ENCODE data around the gene CAPN12.

CAPN12 gene

DNA sequence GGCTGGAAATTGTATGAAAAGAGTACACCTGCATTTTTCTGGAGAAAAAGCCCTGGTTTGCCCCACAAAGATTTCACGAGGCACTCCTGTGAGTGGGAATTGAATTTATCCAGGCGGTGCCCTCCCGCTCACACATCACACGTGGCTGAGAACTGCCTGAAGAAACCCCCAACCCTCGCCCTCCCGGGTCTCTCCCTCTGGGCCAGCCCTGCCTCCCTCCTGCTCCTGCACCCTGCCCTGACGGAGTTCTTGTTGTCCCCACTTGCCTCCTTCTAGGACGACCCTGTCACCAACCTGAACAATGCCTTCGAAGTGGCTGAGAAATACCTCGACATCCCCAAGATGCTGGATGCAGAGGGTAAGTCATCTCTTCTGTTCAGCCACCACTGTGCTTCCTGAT, 35.2 kb downstream of the CAPN12 start:
- no peak for DNase-seq (ENCODE audit: low spot score)

DNA sequence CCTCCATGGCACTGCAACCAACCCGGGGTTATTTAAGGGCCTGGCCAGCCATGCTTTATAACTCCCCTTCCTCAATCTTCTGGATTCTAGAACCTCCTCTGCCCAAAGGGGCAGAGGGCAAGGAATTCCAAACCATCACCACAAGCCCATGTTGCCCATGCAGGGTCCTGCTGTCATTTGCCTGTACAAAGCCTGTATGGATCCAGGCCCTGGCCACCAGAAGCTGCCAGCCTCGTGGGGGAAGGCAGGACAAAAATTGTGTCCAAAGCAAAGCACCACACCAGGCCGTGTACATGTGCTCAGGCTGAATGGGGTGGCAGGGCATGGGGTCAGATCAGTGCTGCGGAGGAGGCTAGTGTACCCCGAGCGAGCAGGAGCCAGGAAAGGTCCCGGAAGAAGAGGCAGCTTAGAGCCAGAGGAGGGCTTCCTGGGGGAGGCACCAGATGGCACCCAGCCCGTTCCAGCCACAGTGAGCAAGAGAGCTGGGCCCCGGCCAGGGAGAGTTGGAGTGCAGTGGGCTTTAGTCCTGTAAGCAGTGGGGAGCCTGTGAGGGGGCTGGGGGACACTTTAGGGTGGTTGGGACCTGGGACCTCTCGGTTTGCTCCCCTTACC, 35.8 kb downstream of the CAPN12 start:
- DNase-seq (ENCODE audit: low spot score): no peak

DNA sequence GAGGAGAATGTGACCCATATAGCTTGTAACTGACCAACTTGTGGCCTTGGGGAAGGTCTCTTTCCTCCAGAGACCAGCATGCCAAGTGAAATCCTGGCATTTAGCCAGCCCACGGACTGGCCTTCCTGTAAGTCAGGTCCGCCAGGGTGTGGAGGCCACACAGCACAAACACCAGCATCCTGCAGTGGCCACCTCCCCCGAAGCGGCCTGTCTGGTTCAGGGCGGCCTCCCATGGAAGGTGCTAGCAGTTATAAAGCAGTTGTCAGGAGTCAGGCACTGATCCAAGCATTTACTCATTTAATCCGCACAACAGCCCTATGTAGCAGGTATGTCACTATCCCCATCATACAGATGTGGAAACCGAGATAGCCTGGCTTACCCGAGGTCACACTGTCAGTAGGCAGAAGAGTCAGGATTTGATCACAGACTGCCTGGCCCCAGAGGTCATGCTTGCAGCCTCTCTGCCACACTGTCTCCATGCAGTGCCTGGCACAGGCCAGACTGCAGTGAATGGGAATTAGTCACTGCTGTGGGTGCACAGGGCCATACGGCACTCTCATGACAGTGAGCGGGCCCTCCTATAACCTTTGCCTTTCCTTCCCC, 36.7 kb downstream of the CAPN12 start:
- DNase-seq (ENCODE audit: low spot score): no peak

GRCh38 chr19:38706792-38707511, 37.3 kb downstream of the CAPN12 start:
- DNase-seq (ENCODE audit: low spot score): no peak

- DNase-seq (ENCODE audit: low spot score): no peak
Measured at GRCh38 chr19:38705197-38706019, 38.9 kb downstream of the CAPN12 start.

DNA sequence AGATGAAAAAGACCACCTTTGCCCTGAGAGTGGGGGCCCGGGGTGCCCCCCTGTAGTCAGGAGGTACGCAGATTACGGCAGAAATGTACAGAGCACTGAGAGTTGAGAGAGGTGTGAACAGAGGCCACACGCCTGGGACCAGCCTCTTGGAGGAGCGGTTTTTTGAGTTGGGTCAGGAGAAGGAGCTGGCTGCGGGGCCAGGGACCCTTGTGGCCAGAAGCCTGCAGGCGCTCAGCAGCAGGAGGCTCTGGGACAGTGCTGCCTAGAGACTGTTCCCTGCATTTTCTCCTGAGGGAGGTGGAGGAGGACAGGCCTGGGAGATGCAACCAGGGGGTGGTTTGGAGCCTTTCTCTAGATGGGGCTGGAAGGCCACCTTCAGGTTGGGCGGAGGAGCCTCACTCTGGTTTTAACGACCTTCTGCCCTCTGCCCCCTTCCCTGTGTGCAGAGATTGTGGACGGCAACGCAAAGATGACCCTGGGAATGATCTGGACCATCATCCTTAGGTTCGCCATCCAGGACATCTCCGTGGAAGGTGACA, 39.7 kb downstream of the CAPN12 start:
- DNase-seq (ENCODE audit: low spot score): no peak

- no peak for DNase-seq (ENCODE audit: low spot score)
Measured at GRCh38 chr19:38703509-38703908, 40.8 kb downstream of the CAPN12 start.

DNA sequence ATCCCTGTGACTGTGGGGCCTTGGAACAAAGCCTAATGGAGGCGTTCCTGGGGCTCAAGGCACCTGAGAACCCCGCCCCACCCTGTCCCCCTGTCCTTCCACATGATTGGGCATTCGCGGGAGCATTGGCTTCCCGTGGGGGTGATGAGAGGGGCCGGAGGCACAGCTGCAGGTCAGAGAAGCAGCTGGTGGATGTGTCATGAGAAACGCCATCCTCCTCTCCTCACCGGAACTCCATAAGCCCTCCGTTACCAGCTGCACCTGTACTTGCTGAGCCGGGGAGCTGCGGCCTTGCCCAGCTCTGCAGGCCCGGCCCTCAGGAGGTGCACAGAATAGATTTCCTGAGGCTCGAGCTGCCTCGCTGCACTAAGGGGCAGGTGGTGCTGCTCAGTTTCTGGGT, 42.0 kb downstream of the CAPN12 start:
- DNase-seq (ENCODE audit: low spot score): no peak

DNA sequence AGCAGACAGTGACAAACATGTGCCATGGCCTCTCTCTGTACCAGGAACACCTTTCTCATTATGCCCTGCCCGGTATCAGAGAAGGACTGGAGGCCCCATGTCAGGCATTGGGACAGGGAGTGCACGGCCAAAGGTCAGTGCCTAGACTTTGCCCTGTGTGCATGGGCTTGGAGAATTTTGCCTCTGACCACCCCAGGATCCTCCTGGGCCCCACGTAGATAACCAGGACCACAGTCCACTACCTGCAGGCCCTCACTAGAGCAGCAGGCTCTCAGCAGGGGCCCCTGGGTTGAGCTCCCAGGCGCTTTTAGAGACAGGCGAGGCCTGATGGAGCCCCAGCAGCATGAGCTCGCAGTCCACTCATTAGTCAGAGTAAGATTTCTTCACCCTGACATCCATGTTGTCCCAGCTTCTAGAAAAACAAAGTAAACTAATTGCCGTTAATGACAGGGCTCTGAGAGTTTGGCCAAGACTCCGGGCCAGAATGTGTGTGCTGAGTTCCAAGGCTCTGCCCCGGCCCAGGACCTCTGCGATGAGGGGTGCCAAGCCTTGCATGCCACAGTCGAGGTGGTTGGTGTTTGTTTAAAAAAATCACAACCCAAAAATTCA, 42.7 kb downstream of the CAPN12 start:
- no peak for DNase-seq (ENCODE audit: low spot score)

DNA sequence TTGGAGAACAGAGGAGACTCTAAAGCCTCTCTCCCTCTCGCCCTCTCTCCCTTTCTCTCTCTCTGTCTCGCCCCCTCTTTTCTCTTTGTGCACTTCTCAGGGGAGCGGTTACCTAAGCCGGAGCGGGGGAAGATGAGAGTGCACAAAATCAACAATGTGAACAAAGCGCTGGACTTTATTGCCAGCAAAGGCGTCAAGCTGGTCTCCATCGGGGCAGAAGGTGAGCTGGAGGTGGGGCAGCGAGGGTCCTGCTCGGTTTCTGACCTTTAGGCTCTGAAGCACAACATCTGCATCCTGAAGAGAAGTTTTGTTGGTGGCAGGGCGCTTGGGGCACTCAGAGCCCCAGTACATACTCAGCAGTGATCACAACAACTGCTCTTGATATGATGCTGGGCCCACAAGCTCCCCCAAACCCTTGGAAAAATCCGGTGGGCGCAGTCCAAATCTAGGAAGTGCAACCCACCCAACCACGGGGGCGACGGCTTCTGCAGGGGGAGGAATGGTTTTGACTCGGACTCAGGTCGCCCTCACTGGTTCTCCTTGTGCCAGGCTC, 43.3 kb downstream of the CAPN12 start:
- DNase-seq (ENCODE audit: low spot score): no peak

DNA sequence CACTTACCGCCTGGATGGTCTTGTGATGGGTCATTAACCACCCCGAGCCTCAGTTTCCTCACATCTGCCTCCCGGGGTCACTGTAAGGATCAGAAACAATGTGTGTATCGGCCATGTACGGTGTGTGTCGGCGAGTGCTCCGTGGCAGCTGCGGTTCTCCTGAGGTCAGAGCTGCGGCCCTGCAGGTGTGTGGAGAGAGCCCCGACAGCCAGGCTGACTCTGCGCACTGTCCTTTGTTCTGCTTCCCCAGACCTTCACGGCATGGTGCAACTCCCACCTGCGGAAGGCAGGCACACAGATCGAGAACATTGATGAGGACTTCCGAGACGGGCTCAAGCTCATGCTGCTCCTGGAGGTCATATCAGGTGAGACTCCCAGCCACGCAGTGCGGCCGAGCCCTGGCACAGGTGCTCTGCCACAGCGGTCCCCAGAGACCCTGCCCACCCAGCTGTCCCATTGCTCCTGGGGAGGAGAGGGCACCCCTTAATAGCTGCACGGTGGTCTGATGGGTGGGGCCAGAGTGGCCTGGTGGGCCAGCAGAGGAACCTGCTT, 43.8 kb downstream of the CAPN12 start:
- no peak for DNase-seq (ENCODE audit: low spot score)

GRCh38 chr19:38699647-38700349, 44.5 kb downstream of the CAPN12 start:
- no peak for DNase-seq (ENCODE audit: low spot score)

DNA sequence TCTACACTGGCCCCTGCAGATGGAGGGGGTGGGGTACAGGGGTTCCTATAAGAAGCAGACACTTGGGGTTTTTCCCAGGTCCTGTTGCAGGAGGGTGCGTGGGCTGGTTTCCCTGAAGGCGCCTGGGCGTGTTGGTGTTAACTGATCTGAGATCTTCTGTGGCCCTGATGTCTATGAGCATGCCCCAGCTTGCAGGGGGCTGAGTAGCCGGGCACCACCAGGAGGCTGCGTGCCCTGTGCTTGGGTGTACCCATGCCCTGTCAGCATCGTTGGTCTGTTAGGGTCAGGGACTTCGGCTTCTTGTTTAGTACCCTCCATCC, 45.3 kb downstream of the CAPN12 start:
- DNase-seq (ENCODE audit: low spot score): no peak

DNA sequence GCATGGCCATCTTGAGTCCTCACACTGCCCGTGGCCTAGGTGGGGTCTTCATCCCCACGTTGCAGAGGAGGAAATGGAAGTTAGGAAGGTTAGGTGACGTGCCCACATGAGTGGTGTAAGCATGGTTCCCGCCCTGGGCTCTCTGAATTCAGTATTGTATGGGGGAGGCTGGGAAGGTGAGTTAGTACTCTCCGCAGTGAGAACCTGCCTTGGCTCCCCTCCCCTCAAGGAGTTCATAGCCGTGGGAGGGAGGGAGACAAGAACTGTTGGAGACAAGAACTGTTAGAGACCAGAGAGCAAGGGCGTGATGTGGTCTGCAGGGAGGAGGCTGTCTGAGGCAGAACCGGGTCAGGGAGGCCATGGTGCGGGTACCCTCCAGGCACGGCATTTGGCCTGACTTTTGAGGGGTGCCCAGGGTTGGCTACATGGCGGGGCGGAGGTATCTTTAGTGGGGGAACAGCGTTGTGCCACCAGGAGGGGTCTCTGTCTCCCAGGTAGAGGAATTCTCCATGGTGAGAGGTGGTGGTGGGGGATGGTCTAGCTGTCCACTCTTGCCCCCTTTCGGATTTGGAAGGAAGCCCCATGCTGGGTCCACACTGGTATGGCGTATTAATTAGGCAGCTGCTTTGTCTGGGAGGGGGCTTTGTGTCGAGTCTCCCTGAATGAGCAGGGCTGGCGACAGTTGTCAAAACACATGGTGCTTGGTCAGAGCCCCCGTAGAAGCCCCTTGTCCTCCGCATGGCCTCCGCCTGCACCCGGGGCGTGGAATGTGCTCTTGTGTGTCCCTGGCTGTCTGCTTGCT, 45.8 kb downstream of the CAPN12 start:
- DNase-seq (ENCODE audit: low spot score): no peak

DNA sequence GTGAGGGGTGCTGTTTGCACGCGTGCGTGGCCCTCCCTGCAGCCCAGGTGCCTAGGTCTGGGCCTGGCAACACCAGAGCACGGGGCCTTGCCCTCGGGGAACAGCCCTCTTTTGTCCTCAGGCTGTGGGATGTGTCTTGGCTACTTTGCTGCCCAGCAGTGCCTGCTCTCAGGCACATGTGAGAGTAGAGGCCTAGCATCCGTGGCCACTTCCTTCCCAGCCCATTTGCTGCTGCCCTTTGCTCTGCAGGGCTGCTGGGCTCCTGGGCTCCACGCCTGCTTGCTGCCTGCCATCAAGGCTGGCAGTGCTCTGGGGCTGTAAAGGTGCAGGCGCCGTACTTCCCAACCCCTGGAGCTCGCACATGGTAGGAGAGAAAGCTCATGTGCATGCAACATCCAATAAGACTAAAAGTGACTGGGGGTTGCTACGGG, 46.6 kb downstream of the CAPN12 start:
- DNase-seq (ENCODE audit: low spot score): no peak

GRCh38 chr19:38697197-38697596, 47.1 kb downstream of the CAPN12 start:
- no peak for DNase-seq (ENCODE audit: low spot score)

DNA sequence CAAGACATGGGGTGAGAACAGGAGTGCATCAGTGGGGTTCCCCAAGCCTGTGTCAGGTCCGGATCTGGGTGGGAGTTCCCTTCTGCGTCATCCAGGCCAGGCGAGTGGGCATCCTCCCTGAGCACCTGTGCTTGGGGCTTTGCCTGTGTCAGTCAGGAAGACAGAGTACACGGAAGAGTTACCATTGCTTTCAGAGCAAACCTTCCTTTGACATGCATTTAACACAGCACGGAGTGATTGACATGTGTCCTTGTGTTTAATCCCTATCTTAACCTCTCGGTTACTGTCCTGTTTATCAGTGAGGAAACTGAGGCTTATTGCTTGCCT, 47.6 kb downstream of the CAPN12 start:
- no peak for DNase-seq (ENCODE audit: low spot score)

DNA sequence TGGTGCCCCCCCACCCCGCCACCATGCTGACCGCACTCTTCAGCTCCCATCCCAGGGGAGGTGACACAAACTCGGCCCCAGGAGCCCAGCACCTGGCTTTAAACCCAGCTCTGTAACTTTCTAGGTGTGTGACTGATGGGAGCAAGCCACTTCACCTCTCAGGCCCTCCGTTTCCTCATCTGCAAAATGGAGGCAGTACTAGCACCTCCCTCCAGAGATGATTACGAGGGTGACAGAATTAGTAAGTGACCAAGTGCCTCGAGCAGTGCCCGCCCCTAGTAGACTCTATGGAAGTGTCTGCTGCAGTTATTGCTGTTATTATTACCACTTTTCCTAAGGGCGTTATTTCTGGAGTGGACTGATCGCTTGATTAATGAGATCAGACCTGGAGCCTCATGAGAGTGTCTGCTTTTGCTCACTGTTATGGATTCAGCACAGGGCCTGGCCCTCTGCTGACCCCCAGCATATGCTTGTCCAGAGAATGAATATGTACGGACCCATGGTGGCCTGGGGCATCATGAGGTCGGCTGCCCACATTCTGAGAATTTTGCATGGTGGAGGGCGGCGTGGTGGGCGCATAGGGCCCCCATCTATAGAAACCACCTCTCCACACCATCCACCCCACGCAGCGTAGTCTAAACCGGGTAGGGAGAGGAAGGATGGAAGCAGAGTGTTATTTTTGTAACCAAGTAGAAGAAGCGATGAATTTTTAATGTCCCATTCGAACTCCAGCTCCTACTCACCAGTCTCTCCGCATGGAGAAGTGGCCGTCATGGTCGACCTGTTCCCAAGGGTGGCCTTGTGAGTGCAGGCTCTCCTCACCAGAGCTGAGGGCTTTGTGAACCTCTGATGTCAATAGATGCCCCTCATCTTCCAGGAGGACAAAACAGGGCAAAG, 48.2 kb downstream of the CAPN12 start:
- no peak for DNase-seq (ENCODE audit: low spot score)

GRCh38 chr19:38695317-38695683, 49.0 kb downstream of the CAPN12 start:
- DNase-seq (ENCODE audit: low spot score): no peak
